Stimulated activated CD4-positive, alpha-beta T cell treated with anti-CD3 and anti-CD28 coated beads, TNF-alpha, amount 100 ng/mL, for 24 hours (primary cell): ENCODE results near the gene PCDHGA1.

Source experiments
- DNase-seq, 3 experiments: peaks; one replicate each; pipeline ENCODE4 v3.0.0-alpha.2; 2020; ENCODE audit warnings: low read depth in 3 of 3

Gene PCDHGA1

GRCh38 chr5:141490771-141491170 lies 160.5 kb downstream of the PCDHGA1 start:
- DNase-seq, result no peak

GRCh38 chr5:141491323-141492167 lies 161.2 kb downstream of the PCDHGA1 start:
- DNase-seq, result no peak

GRCh38 chr5:141492168-141492885 lies 162.0 kb downstream of the PCDHGA1 start:
- no peak for DNase-seq

GRCh38 chr5:141493500-141494422 lies 163.4 kb downstream of the PCDHGA1 start:
- no peak for DNase-seq

- no peak for DNase-seq
These were observed 164.6 kb downstream of the PCDHGA1 start for GRCh38 chr5:141494761-141495452.

- DNase-seq, result no peak
These were observed 165.1 kb downstream of the PCDHGA1 start for GRCh38 chr5:141495453-141495811.

- no peak for DNase-seq
These were observed 165.7 kb downstream of the PCDHGA1 start for GRCh38 chr5:141496038-141496437.

GRCh38 chr5:141501761-141502160 lies 171.4 kb downstream of the PCDHGA1 start:
- DNase-seq, result no peak

GRCh38 chr5:141503681-141504080 lies 173.4 kb downstream of the PCDHGA1 start:
- no peak for DNase-seq

GRCh38 chr5:141504216-141504615 lies 173.9 kb downstream of the PCDHGA1 start:
- DNase-seq, result no peak

- DNase-seq, result no peak
These were observed 176.3 kb downstream of the PCDHGA1 start for GRCh38 chr5:141506381-141507155.

GRCh38 chr5:141507387-141508091 lies 177.2 kb downstream of the PCDHGA1 start:
- no peak for DNase-seq

- DNase-seq, result no peak
These were observed 178.1 kb downstream of the PCDHGA1 start for GRCh38 chr5:141508440-141508797.

GRCh38 chr5:141508798-141509611 lies 178.7 kb downstream of the PCDHGA1 start:
- no peak for DNase-seq

GRCh38 chr5:141510160-141510559 lies 179.8 kb downstream of the PCDHGA1 start:
- no peak for DNase-seq

- no peak for DNase-seq
These were observed 180.7 kb downstream of the PCDHGA1 start for GRCh38 chr5:141510850-141511601.

GRCh38 chr5:141511771-141512325 lies 181.5 kb downstream of the PCDHGA1 start:
- no peak for DNase-seq

GRCh38 chr5:141512390-141512910 lies 182.1 kb downstream of the PCDHGA1 start:
- DNase-seq, result peak; percentile 69 to 88 (median 73)
